Left cardiac atrium (tissue), 4 donors: ENCODE measurements around the gene KRTAP4-12. TPM values are rescaled to one million over a fixed set of nuclear protein-coding genes. Genes with fewer than 3 reads are reported as not detected.
"Not testable (repeated sequence)": the region's sequence is repeated elsewhere in the genome, so short reads cannot be mapped to it uniquely, and the experiment has no call there.

Source experiments
- ATAC-seq, 2 donors: fragments of 200-7000 bp; cut with Tn5 transposase; one replicate each; pipeline ENCODE4 v1.9.1; 2020; ENCODE audit warnings: mild to moderate bottlenecking in 2 of 2, moderate library complexity in 2 of 2
- DNase-seq: peaks from one replicate; pipeline ENCODE4 v3.0.0-alpha.2; 2020
- intact Hi-C, 2 donors: fragments of 100-400 bp; cut with DNase I; formaldehyde crosslinking; loops; one replicate each; pipeline versions ENCODE4 v1.14.1 to v1.15.1; 2022 to 2023
- total RNA-seq, 2 donors: library from RNA; stranded (reverse); fragmentation: NEBNext Ultra II Directional; extraction: Animal tissue kit (Norgen Biotek cat#: 25700); gene quantifications; one replicate each; pipeline ENCODE4 v1.2.1, GENCODE V29; 2021
- donor health status: DM: no; HTN: yes; CAD: no.
- donor health status: DM: no; HTN: yes; CAD: no; lungs with severe emphysema.
- donor health status: DM: yes; HTN: yes; CAD: no.
- donor health status: Dilated cardiomyopathy.

Gene KRTAP4-12
- total RNA-seq, 2 donors from 2014 or later = not detected

DNA sequence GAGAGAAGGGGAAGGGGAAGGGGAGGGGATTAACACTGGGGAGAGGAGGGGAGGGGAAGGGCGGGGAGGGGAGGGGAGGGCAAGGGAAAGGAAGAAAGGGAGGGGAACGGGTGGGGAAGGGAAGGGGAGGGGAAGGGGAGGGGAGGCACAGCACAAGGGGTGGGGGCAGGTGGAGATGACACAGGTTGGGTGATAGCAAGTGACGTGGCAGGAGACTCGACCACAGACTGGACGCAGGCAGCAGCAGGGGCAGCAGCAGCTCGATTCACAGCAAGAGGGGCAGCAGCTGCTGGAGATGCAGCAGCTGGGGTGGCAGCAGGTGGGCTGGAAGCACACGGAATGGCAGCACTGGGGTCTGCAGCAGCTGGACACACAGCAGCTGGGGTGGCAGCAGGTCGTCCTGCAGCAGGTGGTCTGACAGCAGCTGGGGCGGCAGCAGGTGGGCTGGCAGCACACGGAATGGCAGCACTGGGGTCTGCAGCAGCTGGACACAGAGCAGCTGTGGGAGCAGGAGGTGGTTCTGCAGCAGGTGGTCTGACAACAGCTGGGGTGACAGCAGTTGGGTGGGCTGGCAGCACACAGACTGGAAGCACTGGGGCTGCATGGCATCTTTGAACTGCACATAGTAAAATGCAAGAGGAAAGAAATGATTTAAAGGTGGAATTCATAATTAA, 22.3 kb downstream of the KRTAP4-12 start, which contains the start of gene KRTAP4-16:
Gene KRTAP4-16 (minus strand): TSS at position 624 of the 674 bp plus-strand sequence. CDS start 0 bp downstream, at position 624.
- intact Hi-C loops = no loop called here
- DNase-seq (no peak), ATAC-seq (no peak)

DNA sequence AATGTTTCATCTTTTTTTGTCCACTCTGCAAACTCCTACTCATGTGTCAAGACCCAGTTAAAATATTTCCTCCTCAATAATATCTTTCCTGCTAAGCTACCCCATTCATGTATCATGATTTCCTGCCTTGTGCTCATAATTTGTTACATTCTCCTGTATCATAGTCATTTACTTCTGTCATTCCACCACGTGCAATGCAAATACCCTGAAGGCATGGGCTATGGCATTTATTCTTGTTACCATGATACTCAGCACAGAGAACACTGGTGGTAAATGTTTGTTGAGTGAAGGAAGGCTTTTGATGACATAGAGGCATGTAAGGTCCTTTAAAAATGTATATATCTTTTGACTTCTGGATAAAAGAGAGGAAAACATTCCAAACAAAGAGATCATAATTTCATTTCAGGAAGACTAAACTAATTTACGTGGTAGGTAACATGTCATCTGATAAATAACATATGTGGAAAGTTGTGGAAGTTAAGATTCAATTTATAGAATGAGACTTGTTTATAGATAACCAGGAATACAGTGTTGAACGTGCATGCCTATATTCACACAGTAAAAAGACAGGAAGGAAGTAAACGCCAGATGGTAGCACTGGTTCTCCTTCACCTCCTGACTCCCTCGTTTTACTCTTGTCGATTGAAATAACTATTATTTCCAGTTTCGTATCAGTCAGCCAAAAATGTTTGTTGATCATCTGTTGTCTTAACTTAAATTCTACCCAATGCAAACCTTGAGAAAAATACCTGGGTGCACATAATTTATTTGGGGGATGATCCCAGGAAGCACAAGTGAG, 24.1 kb downstream of the KRTAP4-12 start:
- intact Hi-C loops, DNase-seq, ATAC-seq: not testable (repeated sequence)

DNA sequence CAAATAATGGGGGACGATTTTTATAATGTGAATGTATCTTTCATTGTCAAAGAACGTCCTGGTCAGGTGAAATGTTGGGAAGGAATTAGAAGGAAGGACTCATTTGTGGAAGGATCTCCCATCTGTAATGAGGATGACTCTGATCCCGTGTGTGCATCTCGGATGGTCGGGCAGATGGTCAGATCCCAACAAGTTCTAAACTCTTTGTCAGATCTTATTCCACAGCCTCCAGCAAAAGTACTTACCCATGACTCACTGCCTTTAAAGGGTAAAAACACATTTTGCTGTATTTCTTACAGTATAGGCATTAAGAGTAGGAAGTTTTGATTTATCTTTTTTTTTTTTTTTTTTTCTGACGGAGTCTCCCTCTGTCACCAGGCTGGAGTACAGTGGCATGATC, 25.5 kb downstream of the KRTAP4-12 start:
- ATAC-seq (no peak), DNase-seq (no peak)
- intact Hi-C loops = no loop called here

DNA sequence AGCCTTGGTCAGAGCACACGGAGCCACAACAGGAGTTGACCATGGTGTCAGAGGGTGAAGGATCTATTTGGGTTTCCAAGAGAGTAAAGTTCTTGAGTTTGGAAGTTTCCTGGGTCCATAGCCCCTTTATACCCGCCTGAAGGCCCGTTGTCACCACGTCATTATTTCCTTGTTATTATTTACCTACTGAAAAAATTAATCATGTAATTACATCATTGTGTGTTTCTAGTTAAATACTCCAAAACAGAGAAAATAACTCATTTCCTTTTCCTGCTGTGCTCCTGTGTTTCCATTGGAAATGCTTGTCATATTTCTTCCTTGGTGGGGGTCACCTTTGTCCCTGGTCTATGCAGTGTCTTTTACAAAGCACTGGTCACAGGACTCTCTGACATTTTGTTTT, 25.9 kb downstream of the KRTAP4-12 start, which contains the start of gene KRTAP4-8:
Gene KRTAP4-8 (minus strand): TSS at position 101 of the 400 bp plus-strand sequence. CDS start 58 bp downstream, at position 43.
- intact Hi-C loops = no loop called here
- DNase-seq (no peak), ATAC-seq (no peak)

DNA sequence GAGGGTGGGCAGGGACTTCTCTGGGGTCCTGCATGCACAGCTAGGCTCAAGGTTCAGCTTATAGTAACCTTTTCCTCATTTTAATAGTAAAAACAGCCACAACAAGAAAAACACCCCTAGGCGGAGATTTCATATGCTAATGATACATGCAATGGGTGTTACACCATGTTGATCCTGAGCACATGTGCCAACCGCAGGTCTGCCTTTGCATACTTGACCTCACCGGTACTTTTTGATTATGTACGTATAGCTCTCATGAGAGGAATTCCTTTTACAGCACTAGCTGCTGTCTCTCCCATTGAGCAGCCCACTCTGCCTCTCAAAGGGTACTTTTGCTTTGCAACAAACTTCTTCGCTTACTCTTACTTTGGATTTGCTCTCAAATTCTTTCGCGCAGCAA, 27.9 kb downstream of the KRTAP4-12 start:
- no peak for DNase-seq
- ATAC-seq = no peak
- intact Hi-C loops = no loop called here

DNA sequence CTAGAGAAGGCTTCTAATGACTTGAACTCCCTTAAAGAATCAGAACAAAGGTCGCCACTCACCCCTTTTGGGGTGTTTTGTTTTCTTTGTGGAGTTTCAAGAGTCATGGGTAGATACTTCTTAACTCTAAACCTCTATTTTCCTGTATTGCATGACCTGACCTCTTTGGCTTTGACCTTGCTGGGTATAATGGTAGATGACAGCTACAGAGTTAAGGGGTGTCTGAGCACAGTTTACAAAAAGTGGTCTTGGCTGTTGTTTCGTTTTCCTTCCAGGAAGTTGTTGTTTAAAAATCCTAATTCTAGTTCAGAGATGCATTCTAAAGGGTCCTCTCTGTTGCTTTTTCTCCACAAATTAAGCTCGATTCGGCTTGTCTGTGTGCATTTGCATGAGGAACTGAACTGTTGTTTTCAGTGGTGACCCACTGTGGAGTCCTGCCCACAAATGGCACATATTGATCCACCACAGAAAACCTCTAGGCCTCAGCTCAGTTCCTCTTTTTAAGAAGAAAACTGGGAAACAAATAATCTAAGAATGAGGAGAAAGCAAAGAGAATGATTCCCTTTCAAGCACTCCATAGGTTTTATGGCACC, 35.1 kb downstream of the KRTAP4-12 start:
- ATAC-seq, DNase-seq, intact Hi-C loops: not testable (repeated sequence)

DNA sequence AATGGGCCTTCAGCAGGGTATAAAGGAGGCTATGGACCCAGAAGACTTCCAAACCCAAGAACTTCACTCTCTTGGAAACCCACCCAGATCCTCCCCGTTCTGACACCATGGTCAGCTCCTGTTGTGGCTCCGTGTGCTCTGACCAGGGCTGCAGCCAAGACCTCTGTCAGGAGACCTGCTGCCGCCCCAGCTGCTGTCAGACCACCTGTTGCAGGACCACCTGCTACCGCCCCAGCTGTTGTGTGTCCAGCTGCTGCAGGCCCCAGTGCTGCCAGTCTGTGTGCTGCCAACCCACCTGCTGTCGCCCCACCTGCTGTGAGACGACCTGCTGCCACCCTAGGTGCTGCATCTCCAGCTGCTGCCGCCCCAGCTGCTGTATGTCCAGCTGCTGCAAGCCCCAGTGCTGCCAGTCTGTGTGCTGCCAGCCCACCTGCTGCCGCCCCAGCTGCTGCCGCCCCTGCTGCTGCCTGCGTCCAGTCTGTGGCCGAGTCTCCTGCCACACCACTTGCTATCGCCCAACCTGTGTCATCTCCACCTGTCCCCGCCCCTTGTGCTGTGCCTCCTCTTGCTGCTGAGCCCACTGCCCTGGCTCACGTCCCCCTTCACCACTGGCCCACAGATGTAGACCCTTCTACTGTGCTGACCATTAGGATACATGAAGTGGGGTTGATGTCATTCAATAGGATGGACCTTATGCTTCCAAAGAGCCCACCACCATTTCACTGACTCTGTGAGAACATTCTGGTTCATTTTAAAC, 39.7 kb downstream of the KRTAP4-12 start, which contains the start of gene KRTAP4-7:
Gene KRTAP4-7 (plus strand): TSS at position 51 of the 757 bp plus-strand sequence. CDS start 57 bp downstream, at position 108.
- ATAC-seq, intact Hi-C loops: not testable (repeated sequence)

DNA sequence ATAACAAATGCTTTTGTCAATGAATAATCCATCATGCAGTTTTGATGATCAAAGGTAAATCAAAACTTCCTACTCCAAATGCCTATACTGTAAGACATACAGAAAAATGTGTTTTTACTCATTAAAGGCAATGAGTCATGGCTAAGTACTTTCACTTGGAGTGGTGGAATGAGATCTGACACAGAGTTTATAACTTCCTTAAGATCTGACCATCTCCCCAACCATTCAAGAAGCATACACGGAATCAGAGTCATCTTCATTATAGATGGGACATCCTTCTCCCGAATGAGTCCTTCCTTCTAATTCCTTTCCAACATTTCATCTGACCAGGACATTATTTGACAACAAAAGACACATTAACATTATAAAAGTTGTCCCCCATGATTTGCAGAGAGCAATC, 40.6 kb downstream of the KRTAP4-12 start:
- DNase-seq, intact Hi-C loops, ATAC-seq: not testable (repeated sequence)

More for the DNA sequence above, 39.7 kb downstream of the KRTAP4-12 start, which contains the start of gene KRTAP4-7:
- not testable (repeated sequence) for DNase-seq

DNA sequence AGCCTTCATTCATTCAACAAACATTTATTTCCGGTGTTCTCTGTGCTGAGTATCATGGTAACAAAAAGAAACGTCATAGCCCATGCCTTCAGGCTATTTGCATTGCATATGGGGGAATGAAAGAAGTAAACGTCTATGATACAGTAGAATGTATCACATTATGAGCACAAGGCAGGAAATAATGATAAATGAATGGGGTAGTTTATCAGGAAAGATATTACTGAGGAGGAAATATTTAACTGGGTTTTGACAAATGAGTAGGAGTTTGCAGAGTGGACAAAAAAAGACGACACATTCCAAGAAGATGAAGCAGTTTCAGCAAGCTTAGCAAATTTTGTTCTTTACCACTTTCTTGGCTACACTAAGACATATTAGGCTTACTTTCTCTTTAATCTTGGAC, 41.4 kb downstream of the KRTAP4-12 start:
- ATAC-seq (no peak), DNase-seq (no peak)
- intact Hi-C loops = no loop called here

DNA sequence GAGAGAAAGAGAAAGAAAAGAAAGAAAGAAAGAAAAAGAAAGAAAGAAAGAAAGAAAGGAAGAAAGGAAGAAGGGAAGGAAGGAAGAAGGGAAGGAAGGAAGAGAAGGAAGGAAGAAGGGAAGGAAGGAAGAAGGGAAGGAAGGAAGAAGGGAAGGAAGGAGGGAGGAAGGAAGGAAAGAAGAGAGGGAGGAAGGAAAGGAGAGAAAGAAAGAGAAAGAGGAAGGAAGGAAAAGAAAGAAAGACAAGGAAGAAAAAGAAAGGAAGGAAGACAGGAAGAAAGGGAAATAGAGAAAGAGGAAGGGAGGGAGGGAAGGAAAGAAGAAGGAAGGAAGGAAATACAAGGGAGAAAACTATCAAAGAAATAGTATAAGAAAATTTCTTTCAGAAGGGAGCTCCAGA, 47.2 kb downstream of the KRTAP4-12 start:
- intact Hi-C loops = no loop called here
- no peak for DNase-seq
- ATAC-seq = no peak

DNA sequence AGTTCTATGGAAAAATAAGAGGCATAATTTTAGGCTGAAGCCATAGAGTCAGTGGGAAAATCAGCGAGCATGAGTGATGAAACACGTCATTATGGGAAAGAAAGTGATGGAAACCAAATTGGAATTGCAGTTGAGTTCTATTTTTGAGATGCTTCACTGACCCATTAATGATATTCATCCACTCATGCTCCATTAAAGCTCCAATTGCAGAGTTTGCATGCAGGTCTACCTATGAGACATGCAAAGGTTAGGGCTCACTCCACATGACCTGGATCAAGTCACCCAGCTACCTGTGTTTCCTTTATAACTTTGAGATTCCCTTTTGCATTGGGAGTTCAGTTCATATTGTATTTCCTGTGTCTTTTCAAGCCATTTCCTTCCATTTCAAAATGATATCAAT, 50.3 kb downstream of the KRTAP4-12 start:
- DNase-seq = no peak
- intact Hi-C loops = no loop called here
- no peak for ATAC-seq

Other genes starting within 250 kb of the KRTAP4-12 start
- not detected for gene KRT20, start 238.9 kb downstream of the KRTAP4-12 start, total RNA-seq
- under 1 TPM in 1 of 2 donors, not detected in 1; 0.29 TPM for gene KRT23, start 186.5 kb downstream of the KRTAP4-12 start, total RNA-seq
- not detected for gene KRT39, start 157.2 kb downstream of the KRTAP4-12 start, total RNA-seq
- gene KRT40, start 139.9 kb downstream of the KRTAP4-12 start, total RNA-seq = not detected
- not detected for gene KRTAP3-3, start 130.0 kb downstream of the KRTAP4-12 start, total RNA-seq
- gene KRTAP3-2, start 124.3 kb downstream of the KRTAP4-12 start, total RNA-seq = not detected
- not detected for gene KRTAP3-1, start 115.1 kb downstream of the KRTAP4-12 start, total RNA-seq
- not detected for gene KRTAP1-5, start 97.0 kb downstream of the KRTAP4-12 start, total RNA-seq
- gene KRTAP1-4, start 94.0 kb downstream of the KRTAP4-12 start, total RNA-seq = not detected
- not detected for gene KRTAP1-3, start 89.3 kb downstream of the KRTAP4-12 start, total RNA-seq
- gene KRTAP1-1, start 82.7 kb downstream of the KRTAP4-12 start, total RNA-seq = not detected
- gene KRTAP2-1, start 76.9 kb downstream of the KRTAP4-12 start, total RNA-seq = not detected
- gene KRTAP2-2, start 69.0 kb downstream of the KRTAP4-12 start, total RNA-seq = not detected
- not detected for gene KRTAP2-3, start 64.1 kb downstream of the KRTAP4-12 start, total RNA-seq
- not detected for gene KRTAP2-4, start 58.3 kb downstream of the KRTAP4-12 start, total RNA-seq
- not detected for gene KRTAP4-7, start 40.0 kb downstream of the KRTAP4-12 start, total RNA-seq
- gene KRTAP4-8, start 26.0 kb downstream of the KRTAP4-12 start, total RNA-seq = not detected
- not detected for gene KRTAP4-16, start 22.0 kb downstream of the KRTAP4-12 start, total RNA-seq
- gene KRTAP4-9, start 18.8 kb downstream of the KRTAP4-12 start, total RNA-seq = not detected
- gene KRTAP4-11, start 5.8 kb downstream of the KRTAP4-12 start, total RNA-seq = not detected
- not detected for gene KRTAP4-6, start 16.4 kb upstream of the KRTAP4-12 start, total RNA-seq
- gene KRTAP4-5, start 25.6 kb upstream of the KRTAP4-12 start, total RNA-seq = not detected
- gene KRTAP4-4, start 36.6 kb upstream of the KRTAP4-12 start, total RNA-seq = not detected
- not detected for gene KRTAP4-3, start 44.0 kb upstream of the KRTAP4-12 start, total RNA-seq
- not detected for gene KRTAP4-2, start 54.0 kb upstream of the KRTAP4-12 start, total RNA-seq
- gene KRTAP4-1, start 60.7 kb upstream of the KRTAP4-12 start, total RNA-seq = not detected
- not detected for gene KRTAP9-1, start 65.7 kb upstream of the KRTAP4-12 start, total RNA-seq
- gene KRTAP9-2, start 102.5 kb upstream of the KRTAP4-12 start, total RNA-seq = not detected
- gene KRTAP9-3, start 108.3 kb upstream of the KRTAP4-12 start, total RNA-seq = not detected
- not detected for gene KRTAP9-8, start 113.8 kb upstream of the KRTAP4-12 start, total RNA-seq
- gene KRTAP9-4, start 125.5 kb upstream of the KRTAP4-12 start, total RNA-seq = not detected
- gene KRTAP9-9, start 131.2 kb upstream of the KRTAP4-12 start, total RNA-seq = not detected
- gene KRTAP9-6, start 141.2 kb upstream of the KRTAP4-12 start, total RNA-seq = not detected
- not detected for gene KRTAP9-7, start 151.5 kb upstream of the KRTAP4-12 start, total RNA-seq
- not detected for gene KRTAP29-1, start 178.7 kb upstream of the KRTAP4-12 start, total RNA-seq
- not detected for gene KRTAP16-1, start 185.1 kb upstream of the KRTAP4-12 start, total RNA-seq
- gene KRTAP17-1, start 191.5 kb upstream of the KRTAP4-12 start, total RNA-seq = not detected
- not detected for gene KRT33A, start 226.6 kb upstream of the KRTAP4-12 start, total RNA-seq
- gene KRT33B, start 245.6 kb upstream of the KRTAP4-12 start, total RNA-seq = not detected